RWPE1 (cell line): ENCODE results near the gene SCMH1.

ENCODE experiments used
- CTCF ChIA-PET: fragments of 350-600 bp; sonication (Branson Sonifier 250); formaldehyde crosslinking; extraction: SDS; loops from one replicate; lab custom pipeline; 2021; lab: Yijun Ruan, JAX
- POLR2A ChIA-PET: fragments of 400-600 bp; formaldehyde crosslinking; extraction: SDS; loops from one replicate; lab custom pipeline; 2020; ENCODE audit warnings: antibody characterized with exemption; ENCODE audit not compliant: low non-redundant PET; lab: Yijun Ruan, JAX
- DNase-seq: peaks from one replicate; pipeline ENCODE4 v3.0.0; 2012; ENCODE audit warnings: low spot score
- H3K27ac ChIP-seq: fragments of 450-650 bp; 2 replicates; pipeline ENCODE4 v1.5.1; 2017
- TF ChIP-seq, protein P1 (sequence below): fragments of 450-650 bp; conservative IDR thresholded peaks from 2 replicates; pipeline ENCODE4 v1.5.1; 2017; ENCODE audit warnings: low read depth, mild to moderate bottlenecking

Gene SCMH1

DNA sequence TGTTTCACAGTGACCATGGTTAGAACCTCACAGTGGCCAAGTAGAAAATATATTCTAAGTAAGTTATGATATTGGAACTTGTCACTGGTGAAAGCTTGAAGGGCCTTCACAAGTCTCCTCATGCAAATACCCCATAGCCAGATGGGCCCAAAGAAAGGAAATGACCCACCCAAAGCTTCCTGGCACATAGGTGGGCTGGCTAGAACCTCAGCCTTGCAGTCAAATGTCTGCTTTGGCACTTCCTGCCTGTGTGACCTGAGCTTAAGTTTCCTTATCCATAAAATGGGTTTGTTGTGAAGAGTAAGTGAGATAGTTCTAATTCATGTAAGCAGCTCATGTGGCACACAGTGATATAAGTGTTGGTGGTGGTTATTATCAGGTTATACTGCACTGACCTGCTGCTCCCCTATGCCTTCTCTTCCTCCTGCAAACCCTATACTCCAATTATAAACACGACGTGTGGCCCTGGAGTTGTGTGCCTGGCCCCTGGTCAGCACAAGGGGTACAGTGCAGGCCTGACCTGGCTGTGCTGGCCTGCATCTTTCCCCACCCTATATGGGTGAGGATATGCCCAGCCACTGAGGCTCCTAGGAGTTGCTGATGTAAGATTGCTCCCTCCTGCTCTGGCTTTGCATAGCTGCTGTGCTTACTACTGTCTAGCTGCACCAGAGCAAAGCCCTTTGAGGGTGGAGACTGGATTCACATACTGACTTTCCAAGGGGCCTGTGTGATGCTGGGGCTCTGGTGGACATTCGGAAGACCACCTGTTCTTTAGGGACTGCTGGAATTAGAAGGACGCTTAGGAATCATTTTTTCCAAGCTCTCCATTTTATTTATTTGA is 215.9 kb downstream of the SCMH1 start:
- ChIA-PET POLR2A (no interaction called here), CTCF (interaction anchor here (0.5 kb wide), 1 partner anchor 70 kb away, joined by 3 read pairs; no protein-coding TSS in a partner anchor)
- DNase-seq = no peak
- H3K27ac ChIP-seq = no peak overlapping the region; the same call in 1 of the 2 replicates
- TF ChIP-seq, protein P1, sequence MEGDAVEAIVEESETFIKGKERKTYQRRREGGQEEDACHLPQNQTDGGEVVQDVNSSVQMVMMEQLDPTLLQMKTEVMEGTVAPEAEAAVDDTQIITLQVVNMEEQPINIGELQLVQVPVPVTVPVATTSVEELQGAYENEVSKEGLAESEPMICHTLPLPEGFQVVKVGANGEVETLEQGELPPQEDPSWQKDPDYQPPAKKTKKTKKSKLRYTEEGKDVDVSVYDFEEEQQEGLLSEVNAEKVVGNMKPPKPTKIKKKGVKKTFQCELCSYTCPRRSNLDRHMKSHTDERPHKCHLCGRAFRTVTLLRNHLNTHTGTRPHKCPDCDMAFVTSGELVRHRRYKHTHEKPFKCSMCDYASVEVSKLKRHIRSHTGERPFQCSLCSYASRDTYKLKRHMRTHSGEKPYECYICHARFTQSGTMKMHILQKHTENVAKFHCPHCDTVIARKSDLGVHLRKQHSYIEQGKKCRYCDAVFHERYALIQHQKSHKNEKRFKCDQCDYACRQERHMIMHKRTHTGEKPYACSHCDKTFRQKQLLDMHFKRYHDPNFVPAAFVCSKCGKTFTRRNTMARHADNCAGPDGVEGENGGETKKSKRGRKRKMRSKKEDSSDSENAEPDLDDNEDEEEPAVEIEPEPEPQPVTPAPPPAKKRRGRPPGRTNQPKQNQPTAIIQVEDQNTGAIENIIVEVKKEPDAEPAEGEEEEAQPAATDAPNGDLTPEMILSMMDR = no peak

DNA sequence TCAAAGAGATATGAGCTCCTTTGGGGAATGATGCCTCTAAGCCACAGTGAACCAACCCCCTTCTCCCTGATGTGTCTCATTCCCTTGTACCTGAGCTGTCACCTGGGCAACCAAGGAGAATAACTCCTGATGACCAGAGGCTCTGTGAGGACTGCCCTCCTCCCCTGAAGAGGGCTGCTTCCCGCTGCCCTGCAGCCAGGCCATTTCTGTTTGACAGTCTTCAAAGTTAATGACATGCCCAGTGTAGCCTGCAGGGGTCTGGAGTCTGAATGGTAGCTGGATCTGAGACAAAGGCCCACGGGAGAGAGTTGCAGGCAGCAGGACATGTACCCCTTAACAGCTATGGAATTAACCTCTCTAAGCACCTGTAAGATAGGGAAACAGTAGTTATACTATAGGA is 217.2 kb downstream of the SCMH1 start:
- no peak overlapping the region for H3K27ac ChIP-seq
- TF ChIP-seq, protein P1 = no peak
- ChIA-PET POLR2A (no interaction called here), CTCF (interaction anchor here (0.6 kb wide), 1 partner anchor 42 kb away, joined by 3 read pairs; no protein-coding TSS in a partner anchor)
- DNase-seq = no peak

DNA sequence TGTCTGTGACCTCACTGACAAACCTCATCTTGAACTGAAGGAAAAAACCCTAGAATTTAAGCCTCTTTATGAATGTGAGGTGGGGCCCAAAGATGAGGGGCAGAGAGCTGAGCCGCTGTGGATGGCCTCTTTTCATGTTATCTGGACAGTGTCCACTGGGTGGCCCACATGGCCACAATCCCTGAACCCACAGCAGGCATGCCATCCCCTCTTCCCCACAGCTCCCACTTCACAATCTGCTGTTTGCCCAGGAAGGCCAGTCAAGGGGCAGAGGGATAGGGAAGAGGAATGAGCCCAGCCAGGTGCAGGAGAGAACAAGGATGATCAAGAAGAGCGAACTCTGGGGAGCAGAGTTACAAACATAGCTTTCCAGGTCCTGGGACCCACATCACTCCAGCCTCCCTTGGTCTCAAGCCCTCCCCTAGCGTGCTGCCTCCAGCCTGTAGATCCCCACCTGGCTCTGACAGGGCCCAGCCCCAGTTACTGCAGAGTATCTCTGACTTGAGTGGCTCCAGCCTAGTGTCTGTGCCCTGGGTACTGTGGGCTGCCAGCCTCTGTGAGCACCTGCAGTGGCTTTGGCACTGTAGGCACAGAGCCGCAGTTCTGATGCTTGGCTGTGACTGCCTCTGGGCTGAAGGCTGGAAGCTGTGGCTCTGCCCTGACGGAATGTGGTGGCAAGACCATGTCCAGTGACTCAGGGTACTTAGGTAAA is 218.7 kb downstream of the SCMH1 start:
- ChIA-PET CTCF (interaction anchor here (0.8 kb wide), 1 partner anchor 424 kb away, joined by 4 read pairs; no protein-coding TSS in a partner anchor), POLR2A (no interaction called here)
- TF ChIP-seq, protein P1 = no peak; the same call in 1 of the 2 replicates
- H3K27ac ChIP-seq = peak overlapping the region; percentile 32
- DNase-seq = no peak

DNA sequence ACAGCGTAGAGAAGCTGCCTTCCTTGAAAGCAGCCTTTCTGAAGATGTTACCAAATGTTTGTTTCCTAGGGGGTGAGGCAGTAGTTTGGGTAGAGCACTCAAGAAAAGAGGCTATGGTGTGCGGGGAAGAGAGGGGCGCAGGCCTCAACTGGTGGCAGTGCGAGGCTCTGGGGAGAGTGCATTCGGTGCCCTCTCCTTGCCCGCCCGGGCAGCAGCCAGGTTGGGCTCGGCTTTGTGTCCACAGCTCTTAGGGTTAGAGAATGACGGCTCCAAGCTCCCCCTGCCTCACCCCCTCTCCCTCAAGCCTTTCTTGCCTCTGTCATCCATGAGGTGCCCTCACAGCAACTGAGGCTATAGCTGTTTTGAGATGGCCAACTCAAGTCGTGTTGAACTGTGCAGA is 219.7 kb downstream of the SCMH1 start:
- peak overlapping the region; percentile 59 for H3K27ac ChIP-seq
- CTCF ChIA-PET = interaction anchor here (0.8 kb wide), 1 partner anchor 425 kb away, joined by 4 read pairs; no protein-coding TSS in a partner anchor
- TF ChIP-seq, protein P1 = no peak
- POLR2A ChIA-PET = no interaction called here
- DNase-seq = no peak

DNA sequence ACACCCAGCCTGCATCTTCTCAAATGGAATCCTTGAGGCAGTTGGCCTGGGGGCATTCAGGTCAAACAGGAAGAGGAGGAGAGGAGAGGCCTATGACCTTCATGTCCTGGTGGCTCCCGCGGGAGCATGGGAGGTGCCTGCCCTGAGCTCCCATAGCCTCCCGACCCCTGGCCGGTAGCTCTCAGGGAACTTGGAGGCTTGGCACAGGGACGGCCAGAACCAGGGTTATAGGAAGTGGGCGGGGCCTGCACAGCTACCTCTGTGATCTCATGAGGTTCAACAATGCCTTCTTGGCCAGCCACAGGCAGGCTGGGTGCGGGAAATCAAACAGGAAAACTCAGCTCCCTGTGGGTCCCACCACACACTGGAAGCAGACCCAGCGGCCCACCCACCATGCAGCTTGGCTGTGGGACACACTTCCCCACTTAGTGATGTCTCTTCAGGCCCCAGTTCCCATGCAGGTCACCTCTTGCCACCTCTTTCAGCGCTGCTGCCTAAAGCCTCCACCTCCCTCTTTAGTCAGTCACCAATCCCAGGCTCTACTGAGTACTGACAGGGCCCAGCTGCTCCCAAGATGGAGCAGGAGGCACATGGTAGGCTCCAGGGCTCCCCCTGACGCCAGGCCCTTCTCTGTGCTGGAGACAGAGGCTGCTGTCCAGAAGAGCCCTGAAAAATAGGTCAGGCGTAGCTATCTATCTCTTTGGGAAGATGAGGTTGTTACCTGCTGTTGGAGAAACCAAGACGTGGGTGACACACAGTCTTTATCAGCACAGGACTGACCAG is 220.4 kb downstream of the SCMH1 start, which contains the start of gene SLFNL1:
Gene SLFNL1, minus strand, starts transcription at position 200 of the 783 bp plus-strand sequence. CDS start 1,065 bp downstream, outside the sequence.
- TF ChIP-seq, protein P1 = no peak
- CTCF ChIA-PET = interaction anchor here (0.5 to 0.7 kb wide), 2 partner anchors 11 to 17 kb away, joined by 3 read pairs; no protein-coding TSS in a partner anchor
- H3K27ac ChIP-seq = peak within 1 kb of the TSS; percentile 59
- DNase-seq = no peak
- POLR2A ChIA-PET = no interaction called here
